Measurements from ENCODE around the gene HAAO.
A peak's percentile ranks its signal among the peaks of the same experiment; 100 is the strongest.

Gene HAAO

GRCh38 chr2:42792583-42793333 lies at the start of gene HAAO:
HAAO (minus strand) TSS chr2:42792583; CDS start chr2:42792536, 47 bp downstream.
- H3K4me3 ChIP-seq (ENCODE audit: low read depth, low read length): peak within 1 kb of the TSS; percentile 62
- TF ChIP-seq CTCF (IDR thresholded peaks at IDR 0.05; ENCODE audit: borderline replicate concordance, insufficient read depth, low read depth, low read length): 0 out of 2 replicates have a peak, but pooled peaks have one; percentile 31

- TF ChIP-seq CTCF (IDR thresholded peaks at IDR 0.05; ENCODE audit: borderline replicate concordance, insufficient read depth, low read depth, low read length): no peak
- H3K4me3 ChIP-seq (ENCODE audit: low read depth, low read length): no peak overlapping the region
Measured at GRCh38 chr2:42841344-42841743, 49.0 kb upstream of the HAAO start.

GRCh38 chr2:42840760-42841159 lies 48.4 kb upstream of the HAAO start:
- H3K4me3 ChIP-seq (ENCODE audit: low read depth, low read length): no peak overlapping the region
- TF ChIP-seq CTCF (IDR thresholded peaks at IDR 0.05; ENCODE audit: borderline replicate concordance, insufficient read depth, low read depth, low read length): no peak

- TF ChIP-seq CTCF (IDR thresholded peaks at IDR 0.05; ENCODE audit: borderline replicate concordance, insufficient read depth, low read depth, low read length): no peak
- no peak overlapping the region for H3K4me3 ChIP-seq (ENCODE audit: low read depth, low read length)
Measured at GRCh38 chr2:42839809-42840501, 47.6 kb upstream of the HAAO start.

- H3K4me3 ChIP-seq (ENCODE audit: low read depth, low read length): no peak overlapping the region
- no peak for TF ChIP-seq CTCF (IDR thresholded peaks at IDR 0.05; ENCODE audit: borderline replicate concordance, insufficient read depth, low read depth, low read length)
Measured at GRCh38 chr2:42838133-42838532, 45.8 kb upstream of the HAAO start.

- H3K4me3 ChIP-seq (ENCODE audit: low read depth, low read length): no peak overlapping the region
- no peak for TF ChIP-seq CTCF (IDR thresholded peaks at IDR 0.05; ENCODE audit: borderline replicate concordance, insufficient read depth, low read depth, low read length)
Measured at GRCh38 chr2:42835577-42836371, 43.4 kb upstream of the HAAO start.

All from GM12875 (cell line).